Measurements from ENCODE around the gene ATN1. TPM values are rescaled to one million over a fixed set of nuclear protein-coding genes. Genes with fewer than 3 reads are reported as not detected.
"Not testable (repeated sequence)": the region's sequence is repeated elsewhere in the genome, so short reads cannot be mapped to it uniquely, and the experiment has no call there.

Gene ATN1
- total RNA-seq, 1 donor from 2014 or later, result 207 TPM

DNA sequence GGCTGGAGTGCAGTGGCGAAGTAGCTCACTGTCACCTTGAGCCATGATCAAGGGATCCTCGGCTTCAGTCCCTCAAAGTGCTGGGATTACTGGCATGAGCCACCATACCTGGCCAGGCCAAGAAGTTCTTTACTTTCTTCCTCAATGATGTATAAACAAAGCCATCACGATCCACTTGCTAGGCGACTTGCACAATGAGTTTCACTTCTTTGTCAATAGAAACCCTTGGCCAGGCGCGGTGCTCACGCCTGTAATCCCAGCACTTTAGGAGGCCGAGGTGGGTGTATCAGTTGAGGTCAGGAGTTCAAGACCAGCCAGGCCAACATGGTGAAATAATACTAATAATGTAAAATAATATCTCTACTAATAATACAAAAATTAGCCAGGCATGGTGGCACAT lies 40.3 kb upstream of the ATN1 start:
- Histone ChIP-seq H3K27ac (no peak overlapping the region), H3K4me3 (no peak overlapping the region), H3K36me3 (peaks cover 12 to 23% of the 10 kb centered on the region in 2 donors), H3K27me3 (no peaks in the 10 kb centered on the region), H3K4me1 (peaks cover 0 to 6% of the 10 kb centered on the region in 2 donors), H3K9me3 (no peaks in the 10 kb centered on the region)
- no peak for DNase-seq (ENCODE audit: low spot score in 2 of 2)
- intact Hi-C loops (cut with DNase I), result no loop called here
- TF ChIP-seq, protein P1, sequence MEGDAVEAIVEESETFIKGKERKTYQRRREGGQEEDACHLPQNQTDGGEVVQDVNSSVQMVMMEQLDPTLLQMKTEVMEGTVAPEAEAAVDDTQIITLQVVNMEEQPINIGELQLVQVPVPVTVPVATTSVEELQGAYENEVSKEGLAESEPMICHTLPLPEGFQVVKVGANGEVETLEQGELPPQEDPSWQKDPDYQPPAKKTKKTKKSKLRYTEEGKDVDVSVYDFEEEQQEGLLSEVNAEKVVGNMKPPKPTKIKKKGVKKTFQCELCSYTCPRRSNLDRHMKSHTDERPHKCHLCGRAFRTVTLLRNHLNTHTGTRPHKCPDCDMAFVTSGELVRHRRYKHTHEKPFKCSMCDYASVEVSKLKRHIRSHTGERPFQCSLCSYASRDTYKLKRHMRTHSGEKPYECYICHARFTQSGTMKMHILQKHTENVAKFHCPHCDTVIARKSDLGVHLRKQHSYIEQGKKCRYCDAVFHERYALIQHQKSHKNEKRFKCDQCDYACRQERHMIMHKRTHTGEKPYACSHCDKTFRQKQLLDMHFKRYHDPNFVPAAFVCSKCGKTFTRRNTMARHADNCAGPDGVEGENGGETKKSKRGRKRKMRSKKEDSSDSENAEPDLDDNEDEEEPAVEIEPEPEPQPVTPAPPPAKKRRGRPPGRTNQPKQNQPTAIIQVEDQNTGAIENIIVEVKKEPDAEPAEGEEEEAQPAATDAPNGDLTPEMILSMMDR (IDR thresholded peaks at IDR 0.05), result no peak

- intact Hi-C loops (cut with DNase I), result no loop called here
- TF ChIP-seq, protein P1 (IDR thresholded peaks at IDR 0.05), result no peak
- DNase-seq (ENCODE audit: low spot score in 2 of 2), result no peak
- Histone ChIP-seq H3K9me3 (no peaks in the 10 kb centered on the region), H3K27me3 (no peaks in the 10 kb centered on the region), H3K36me3 (peaks cover 10 to 23% of the 10 kb centered on the region in 2 donors), H3K27ac (no peak overlapping the region), H3K4me1 (peaks cover 0 to 6% of the 10 kb centered on the region in 2 donors), H3K4me3 (no peak overlapping the region)
These were observed 39.4 kb upstream of the ATN1 start for GRCh38 chr12:6888360-6888759.

DNA sequence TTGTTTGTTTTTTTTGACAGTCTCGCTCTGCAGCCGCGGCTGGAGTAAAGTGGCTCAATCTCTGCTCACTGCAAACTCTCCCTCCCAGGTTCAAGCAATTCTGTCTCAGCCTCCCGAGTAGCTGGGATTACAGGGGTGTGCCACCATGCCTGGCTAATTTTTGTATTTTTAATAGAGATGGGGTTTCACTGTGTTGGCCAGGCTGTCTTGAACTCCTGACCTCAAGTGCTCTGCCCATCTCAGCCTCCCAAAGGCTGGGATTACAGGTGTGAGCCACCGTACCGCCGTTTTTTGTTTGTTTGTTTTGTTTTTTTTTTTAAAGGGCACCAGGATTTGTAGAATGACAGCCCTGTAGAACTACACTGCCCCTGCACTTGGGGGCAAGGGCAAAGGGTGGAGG lies 39.0 kb upstream of the ATN1 start:
- H3K4me1 ChIP-seq; H3K4me3 ChIP-seq; H3K27ac ChIP-seq; intact Hi-C loops (cut with DNase I); DNase-seq (ENCODE audit: low spot score in 2 of 2); H3K9me3 ChIP-seq; H3K27me3 ChIP-seq: not testable (repeated sequence)
- H3K36me3 ChIP-seq, result peaks cover 8 to 18% of the 10 kb centered on the region in 2 donors

- not testable (repeated sequence) for H3K9me3 ChIP-seq; H3K36me3 ChIP-seq; H3K4me1 ChIP-seq; H3K27me3 ChIP-seq; H3K4me3 ChIP-seq; DNase-seq (ENCODE audit: low spot score in 2 of 2)
- peak overlapping the region; percentile 92 to 93 for H3K27ac ChIP-seq
- intact Hi-C loops (cut with DNase I), result loop anchor here (2.0 kb wide), 1 partner anchor 35 kb away; no protein-coding TSS in a partner anchor
These were observed 37.8 kb upstream of the ATN1 start for GRCh38 chr12:6889775-6890573.

DNA sequence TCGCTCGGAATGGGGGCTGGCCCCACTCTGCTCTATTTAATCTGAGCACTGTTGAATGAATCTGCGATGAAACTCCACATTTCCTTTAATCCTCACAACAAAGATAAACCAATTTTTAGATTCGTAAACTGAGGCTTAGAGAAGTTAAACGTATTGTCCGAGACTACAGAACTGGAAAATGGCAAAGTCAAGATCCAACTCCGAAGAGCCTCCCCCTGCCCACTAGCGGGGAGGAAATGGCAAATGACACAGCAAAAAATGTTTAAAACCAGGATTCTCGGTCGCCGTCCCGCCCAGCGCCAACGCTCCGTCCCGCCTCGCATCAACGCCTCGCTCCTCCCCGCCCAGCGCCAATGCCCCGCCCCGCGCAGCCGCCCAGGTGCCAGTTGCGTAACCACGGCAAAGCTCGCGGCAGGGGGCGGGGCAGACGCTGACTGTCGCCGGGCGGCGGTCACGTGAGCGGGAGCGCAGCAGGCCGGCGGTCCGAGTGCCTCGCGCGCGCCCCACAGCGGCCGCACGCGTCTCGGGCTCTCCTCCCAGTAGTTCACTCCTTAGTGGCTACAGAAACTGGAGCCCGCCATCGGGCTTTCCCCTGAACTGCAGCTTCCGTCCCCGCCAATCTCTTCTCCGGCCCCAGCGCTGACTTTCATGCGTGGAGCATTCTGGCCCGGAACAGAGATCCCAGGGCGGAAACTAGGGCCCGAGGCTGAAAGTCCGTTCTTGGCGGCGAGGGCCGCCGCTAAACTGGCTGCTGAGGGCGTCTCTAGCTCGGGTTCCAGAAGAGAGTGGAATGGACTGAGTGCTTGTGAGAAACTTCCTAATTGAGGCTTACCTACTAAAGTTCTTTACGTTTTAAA lies 36.7 kb upstream of the ATN1 start:
- no peaks in the 10 kb centered on the region for H3K27me3 ChIP-seq
- peaks cover 0 to 6% of the 10 kb centered on the region in 2 donors for H3K4me1 ChIP-seq
- DNase-seq (ENCODE audit: low spot score in 2 of 2), result peak; percentile 88 to 98
- TF ChIP-seq, protein P1 (IDR thresholded peaks at IDR 0.05), result peak; percentile 82 to 94 (median 83)
- intact Hi-C loops (cut with DNase I), result loop anchor here (1.0 to 2.0 kb wide), 4 partner anchors 13 to 39 kb away; partner anchors contain the start of genes LRRC23, SPSB2 and USP5
- peak overlapping the region; percentile 92 to 93 for H3K27ac ChIP-seq
- peaks cover 0 to 4% of the 10 kb centered on the region in 2 donors for H3K36me3 ChIP-seq
- H3K9me3 ChIP-seq, result no peaks in the 10 kb centered on the region
- peak overlapping the region; percentile 54 to 72 for H3K4me3 ChIP-seq

- Histone ChIP-seq H3K4me1 (peaks cover 0 to 6% of the 10 kb centered on the region in 2 donors), H3K27me3 (no peaks in the 10 kb centered on the region), H3K9me3 (no peaks in the 10 kb centered on the region), H3K36me3 (peaks cover 0 to 4% of the 10 kb centered on the region in 2 donors), H3K4me3 (peak overlapping the region; percentile 54 to 72), H3K27ac (peak overlapping the region; percentile 92 to 93)
- no peak for DNase-seq (ENCODE audit: low spot score in 2 of 2)
- TF ChIP-seq, protein P1 (IDR thresholded peaks at IDR 0.05), result no peak
- intact Hi-C loops (cut with DNase I), result loop anchor here (1.0 to 2.0 kb wide), 4 partner anchors 13 to 39 kb away; partner anchors contain the start of genes LRRC23, SPSB2 and USP5
These were observed 36.1 kb upstream of the ATN1 start for GRCh38 chr12:6891646-6892001.

- H3K36me3 ChIP-seq; H3K9me3 ChIP-seq; H3K4me3 ChIP-seq; intact Hi-C loops (cut with DNase I); H3K27me3 ChIP-seq; H3K27ac ChIP-seq; DNase-seq (ENCODE audit: low spot score in 2 of 2); H3K4me1 ChIP-seq: not testable (repeated sequence)
These were observed 35.1 kb upstream of the ATN1 start for GRCh38 chr12:6892683-6893082.

Data from ascending aorta (tissue), 2 donors.